ENCODE measurements around the gene NKD2. TPM values are rescaled to one million over a fixed set of nuclear protein-coding genes. Genes with fewer than 3 reads are reported as not detected.

NKD2 gene
- total RNA-seq, 1 experiment from 2014 or later: 12.8 TPM

- ChIA-PET CTCF (interaction anchor here (1.5 kb wide), 1 partner anchor 20 kb away, joined by 5 read pairs; no protein-coding TSS in a partner anchor), POLR2A (interaction anchor here (0.6 to 0.7 kb wide), 2 partner anchors 81 to 160 kb away, joined by 3 read pairs; no protein-coding TSS in a partner anchor)
- H3K4me3 Mint-ChIP-seq: no peak overlapping the region
- no peak for DNase-seq (ENCODE audit: low spot score)
- peaks cover 45% of the 10 kb centered on the region for H3K27me3 Mint-ChIP-seq (ENCODE audit: low read depth)
- H3K36me3 Mint-ChIP-seq: no peaks in the 10 kb centered on the region
- TF ChIP-seq SMAD3 (CRISPR knock-in tag; IDR thresholded peaks at IDR 0.05; ENCODE audit: borderline replicate concordance) (no peak), NR2C2 (CRISPR knock-in tag; IDR thresholded peaks at IDR 0.05) (no peak), ZNF263 (CRISPR knock-in tag; IDR thresholded peaks at IDR 0.05; ENCODE audit: low read depth) (no peak), ATF3 (CRISPR knock-in tag; conservative IDR thresholded peaks at IDR 0.05) (no peak), ERG (CRISPR knock-in tag; IDR thresholded peaks at IDR 0.05) (no peak), ATF2 (CRISPR knock-in tag; IDR thresholded peaks at IDR 0.05; ENCODE audit: borderline replicate concordance, low read depth) (no peak), ZNF532 (CRISPR knock-in tag; IDR thresholded peaks at IDR 0.05; ENCODE audit: borderline replicate concordance) (no peak), PREB (CRISPR knock-in tag; IDR thresholded peaks at IDR 0.05; ENCODE audit: borderline replicate concordance) (no peak), ATF1 (CRISPR knock-in tag; IDR thresholded peaks at IDR 0.05) (no peak), MXD4 (CRISPR knock-in tag; IDR thresholded peaks at IDR 0.05; ENCODE audit: borderline replicate concordance) (no peak), ZBTB43 (CRISPR knock-in tag; IDR thresholded peaks at IDR 0.05) (no peak), ZNF121 (CRISPR knock-in tag; IDR thresholded peaks at IDR 0.05) (no peak), ETV6 (CRISPR knock-in tag; IDR thresholded peaks at IDR 0.05) (no peak), STAT6 (CRISPR knock-in tag; conservative IDR thresholded peaks at IDR 0.05; ENCODE audit: low read depth) (no peak), ZNF281 (CRISPR knock-in tag; IDR thresholded peaks at IDR 0.05) (no peak), CREM (CRISPR knock-in tag; IDR thresholded peaks at IDR 0.05) (no peak)
- no peak overlapping the region for H3K27ac Mint-ChIP-seq
- peaks cover 8% of the 10 kb centered on the region for H3K4me1 Mint-ChIP-seq
- H3K9me3 Mint-ChIP-seq: no peaks in the 10 kb centered on the region
- no peak for ATAC-seq
Measured at GRCh38 chr5:1002836-1003235, 5.8 kb upstream of the NKD2 start.

All from WTC11 (cell line).